ENCODE data around the gene GPC5. TPM values are rescaled to one million over a fixed set of nuclear protein-coding genes. Genes with fewer than 3 reads are reported as not detected.

Gene GPC5
- total RNA-seq, 2 donors from 2014 or later, result 0.22 to 0.51 TPM

DNA sequence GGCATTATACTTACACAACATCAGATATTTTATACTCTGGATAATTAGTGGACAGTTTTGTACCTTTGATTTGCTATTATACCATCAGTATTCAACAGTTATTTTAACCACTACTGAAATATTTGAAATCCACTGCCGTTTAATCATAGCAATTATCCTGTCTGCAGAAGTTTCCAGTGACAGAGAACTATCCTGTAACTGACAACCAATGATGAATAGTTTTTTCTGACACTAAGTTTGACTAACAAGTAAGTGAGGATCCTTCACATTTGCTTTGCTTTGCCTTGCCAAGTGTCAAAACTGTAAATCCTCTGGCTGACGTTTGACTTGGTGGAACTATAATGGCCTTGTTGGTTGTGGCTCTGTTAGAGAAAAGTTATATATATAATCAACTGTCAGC lies 410.7 kb downstream of the GPC5 start:
- H3K9me3 ChIP-seq (ENCODE audit: control insufficient read depth, low read length), result no peaks in the 10 kb centered on the region
- H3K9ac ChIP-seq (ENCODE audit: extremely low read depth, low read length, poor library complexity, severe bottlenecking), result no peak overlapping the region
- DNase-seq, result no peak
- no peaks in the 10 kb centered on the region for H3K36me3 ChIP-seq (ENCODE audit: control insufficient read depth, insufficient read depth, low read length)
- H3K27ac Mint-ChIP-seq, result no peak overlapping the region
- no peaks in the 10 kb centered on the region for H3K27me3 ChIP-seq (ENCODE audit: control insufficient read depth, insufficient read depth, low read length, poor library complexity, severe bottlenecking)
- no peaks in the 10 kb centered on the region for H3K36me3 Mint-ChIP-seq (ENCODE audit: low read depth)
- no peak overlapping the region for H3K4me3 ChIP-seq (ENCODE audit: low read length)
- TF ChIP-seq, protein P1, sequence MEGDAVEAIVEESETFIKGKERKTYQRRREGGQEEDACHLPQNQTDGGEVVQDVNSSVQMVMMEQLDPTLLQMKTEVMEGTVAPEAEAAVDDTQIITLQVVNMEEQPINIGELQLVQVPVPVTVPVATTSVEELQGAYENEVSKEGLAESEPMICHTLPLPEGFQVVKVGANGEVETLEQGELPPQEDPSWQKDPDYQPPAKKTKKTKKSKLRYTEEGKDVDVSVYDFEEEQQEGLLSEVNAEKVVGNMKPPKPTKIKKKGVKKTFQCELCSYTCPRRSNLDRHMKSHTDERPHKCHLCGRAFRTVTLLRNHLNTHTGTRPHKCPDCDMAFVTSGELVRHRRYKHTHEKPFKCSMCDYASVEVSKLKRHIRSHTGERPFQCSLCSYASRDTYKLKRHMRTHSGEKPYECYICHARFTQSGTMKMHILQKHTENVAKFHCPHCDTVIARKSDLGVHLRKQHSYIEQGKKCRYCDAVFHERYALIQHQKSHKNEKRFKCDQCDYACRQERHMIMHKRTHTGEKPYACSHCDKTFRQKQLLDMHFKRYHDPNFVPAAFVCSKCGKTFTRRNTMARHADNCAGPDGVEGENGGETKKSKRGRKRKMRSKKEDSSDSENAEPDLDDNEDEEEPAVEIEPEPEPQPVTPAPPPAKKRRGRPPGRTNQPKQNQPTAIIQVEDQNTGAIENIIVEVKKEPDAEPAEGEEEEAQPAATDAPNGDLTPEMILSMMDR (conservative IDR thresholded peaks at IDR 0.05), result no peak
- 63 to 92% methylated on average over 1 to 2 of the region's 2 CpGs for WGBS, 2 experiments (ENCODE audit: insufficient coverage in 1 of 2, insufficient read length in 1 of 2)
- no peak overlapping the region for H3K4me3 Mint-ChIP-seq
- peaks cover 10% of the 10 kb centered on the region for H3K4me1 Mint-ChIP-seq
- no peaks in the 10 kb centered on the region for H3K9me3 Mint-ChIP-seq
- H3K27ac ChIP-seq (ENCODE audit: low read depth, low read length), result no peak overlapping the region
- no peaks in the 10 kb centered on the region for H3K27me3 Mint-ChIP-seq (ENCODE audit: insufficient read depth)
- no peaks in the 10 kb centered on the region for H3K4me1 ChIP-seq (ENCODE audit: control insufficient read depth, insufficient read depth, low read length)

DNA sequence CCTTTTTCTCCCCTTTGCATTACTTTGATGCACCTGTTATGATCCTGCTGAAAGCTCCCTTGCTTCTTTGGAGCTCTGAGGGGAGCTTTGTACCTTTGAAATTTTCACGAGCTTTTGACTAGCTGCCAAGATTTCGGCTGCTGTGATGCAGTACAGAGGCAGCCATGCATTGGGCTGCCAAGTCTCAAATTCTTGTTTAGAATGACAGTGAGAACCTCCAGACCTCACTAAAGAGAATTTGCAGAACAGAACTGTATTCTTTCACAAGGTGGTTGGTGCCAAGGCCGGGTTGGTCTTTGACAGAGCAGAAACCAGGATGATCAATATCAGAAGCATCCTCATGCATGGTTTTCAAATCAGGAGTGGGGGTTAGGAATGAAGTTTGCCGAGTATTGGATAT lies 414.8 kb downstream of the GPC5 start:
- Histone ChIP-seq H3K4me1 (ENCODE audit: control insufficient read depth, insufficient read depth, low read length) (no peaks in the 10 kb centered on the region), H3K27me3 (ENCODE audit: control insufficient read depth, insufficient read depth, low read length, poor library complexity, severe bottlenecking) (no peaks in the 10 kb centered on the region), H3K9me3 (ENCODE audit: control insufficient read depth, low read length) (no peaks in the 10 kb centered on the region), H3K36me3 (ENCODE audit: control insufficient read depth, insufficient read depth, low read length) (no peaks in the 10 kb centered on the region), H3K4me3 (ENCODE audit: low read length) (no peak overlapping the region), H3K27ac (ENCODE audit: low read depth, low read length) (no peak overlapping the region), H3K9ac (ENCODE audit: extremely low read depth, low read length, poor library complexity, severe bottlenecking) (no peak overlapping the region)
- Mint-ChIP-seq H3K9me3 (no peaks in the 10 kb centered on the region), H3K27ac (no peak overlapping the region), H3K27me3 (ENCODE audit: insufficient read depth) (no peaks in the 10 kb centered on the region), H3K4me3 (no peak overlapping the region), H3K4me1 (peaks cover 22% of the 10 kb centered on the region), H3K36me3 (ENCODE audit: low read depth) (no peaks in the 10 kb centered on the region)
- TF ChIP-seq, protein P1 (conservative IDR thresholded peaks at IDR 0.05), result no peak
- DNase-seq, result no peak
- 77 to 92% methylated on average over 2 to 4 of the region's 4 CpGs for WGBS, 2 experiments (ENCODE audit: insufficient coverage in 1 of 2, insufficient read length in 1 of 2)

DNA sequence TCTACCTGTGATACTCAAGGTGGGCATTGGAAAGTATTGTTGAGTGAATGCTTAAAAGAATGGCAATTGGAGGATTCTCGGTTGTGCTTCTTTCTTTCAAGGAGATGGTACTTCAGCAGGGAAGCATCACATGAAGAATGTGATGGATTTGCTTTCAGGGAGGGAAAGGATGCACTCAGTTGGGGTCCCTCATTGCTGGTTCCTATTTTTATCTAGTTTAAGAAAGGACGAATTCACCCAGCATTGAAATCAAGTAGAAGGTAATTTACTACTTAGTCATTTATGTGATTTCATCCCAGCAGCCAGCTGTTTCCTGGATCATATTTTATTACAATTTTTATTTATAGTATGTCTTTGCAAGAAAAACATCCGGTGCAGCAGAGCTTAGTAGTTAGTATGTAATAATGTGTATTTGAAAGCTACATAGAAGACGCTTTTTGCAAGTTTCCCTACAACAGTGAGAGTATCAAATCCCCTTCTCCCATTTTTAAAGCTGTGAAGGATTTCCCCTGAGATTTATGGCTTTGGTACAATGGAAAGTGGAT lies 417.9 kb downstream of the GPC5 start:
- TF ChIP-seq, protein P1 (conservative IDR thresholded peaks at IDR 0.05), result no peak
- H3K9me3 Mint-ChIP-seq, result no peaks in the 10 kb centered on the region
- Histone ChIP-seq H3K9ac (ENCODE audit: extremely low read depth, low read length, poor library complexity, severe bottlenecking) (no peak overlapping the region), H3K9me3 (ENCODE audit: control insufficient read depth, low read length) (no peaks in the 10 kb centered on the region), H3K27ac (ENCODE audit: low read depth, low read length) (no peak overlapping the region), H3K4me1 (ENCODE audit: control insufficient read depth, insufficient read depth, low read length) (no peaks in the 10 kb centered on the region), H3K4me3 (ENCODE audit: low read length) (no peak overlapping the region), H3K36me3 (ENCODE audit: control insufficient read depth, insufficient read depth, low read length) (no peaks in the 10 kb centered on the region), H3K27me3 (ENCODE audit: control insufficient read depth, insufficient read depth, low read length, poor library complexity, severe bottlenecking) (no peaks in the 10 kb centered on the region)
- no peak overlapping the region for H3K4me3 Mint-ChIP-seq
- no peaks in the 10 kb centered on the region for H3K36me3 Mint-ChIP-seq (ENCODE audit: low read depth)
- H3K27ac Mint-ChIP-seq, result no peak overlapping the region
- no peak for DNase-seq
- no peaks in the 10 kb centered on the region for H3K27me3 Mint-ChIP-seq (ENCODE audit: insufficient read depth)
- peaks cover 22% of the 10 kb centered on the region for H3K4me1 Mint-ChIP-seq
- WGBS, 2 experiments (ENCODE audit: insufficient coverage in 1 of 2, insufficient read length in 1 of 2), result 83 to 84% methylated on average over 1 to 4 of the region's 4 CpGs
